AG09309 (cell line): ENCODE measurements around the gene NXN.

ENCODE experiments used
- DNase-seq: peaks from one replicate; pipeline ENCODE4 v3.0.0-alpha.2; 2010; ENCODE audit warnings: low read depth
- H3K4me3 ChIP-seq: 2 replicates; pipeline ENCODE4 v1.5.1; 2011; ENCODE audit warnings: mild to moderate bottlenecking, low read depth, low read length, moderate library complexity; ENCODE audit not compliant: control insufficient read depth
- TF ChIP-seq, protein P1 (sequence below): IDR thresholded peaks from 2 replicates; pipeline ENCODE4 v1.5.1; 2011; ENCODE audit warnings: mild to moderate bottlenecking, low read depth, low read length, inconsistent platforms; ENCODE audit not compliant: insufficient read depth, control insufficient read depth; ENCODE audit errors: missing control alignments

Gene NXN

DNA sequence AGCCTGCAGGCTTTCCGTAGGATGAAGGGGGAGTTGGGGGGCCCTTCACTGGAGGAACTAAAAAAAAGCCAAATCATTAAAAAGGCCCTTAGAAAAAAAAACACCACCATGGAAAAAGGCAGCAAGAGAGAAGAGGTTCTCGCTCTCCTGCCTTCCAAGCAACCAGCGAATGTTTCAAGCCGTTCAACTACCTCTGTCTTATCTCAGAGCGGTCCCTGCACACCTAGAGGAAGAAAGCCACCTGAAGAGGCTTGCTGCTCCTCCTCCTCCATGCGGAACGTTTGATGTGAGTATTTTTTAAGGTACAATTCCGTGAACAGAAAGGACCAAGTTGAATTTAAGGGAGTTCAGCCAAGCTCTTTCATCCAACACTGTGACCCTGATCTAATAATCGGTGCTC lies 9.2 kb downstream of the NXN start:
- DNase-seq: no peak
- TF ChIP-seq, protein P1, sequence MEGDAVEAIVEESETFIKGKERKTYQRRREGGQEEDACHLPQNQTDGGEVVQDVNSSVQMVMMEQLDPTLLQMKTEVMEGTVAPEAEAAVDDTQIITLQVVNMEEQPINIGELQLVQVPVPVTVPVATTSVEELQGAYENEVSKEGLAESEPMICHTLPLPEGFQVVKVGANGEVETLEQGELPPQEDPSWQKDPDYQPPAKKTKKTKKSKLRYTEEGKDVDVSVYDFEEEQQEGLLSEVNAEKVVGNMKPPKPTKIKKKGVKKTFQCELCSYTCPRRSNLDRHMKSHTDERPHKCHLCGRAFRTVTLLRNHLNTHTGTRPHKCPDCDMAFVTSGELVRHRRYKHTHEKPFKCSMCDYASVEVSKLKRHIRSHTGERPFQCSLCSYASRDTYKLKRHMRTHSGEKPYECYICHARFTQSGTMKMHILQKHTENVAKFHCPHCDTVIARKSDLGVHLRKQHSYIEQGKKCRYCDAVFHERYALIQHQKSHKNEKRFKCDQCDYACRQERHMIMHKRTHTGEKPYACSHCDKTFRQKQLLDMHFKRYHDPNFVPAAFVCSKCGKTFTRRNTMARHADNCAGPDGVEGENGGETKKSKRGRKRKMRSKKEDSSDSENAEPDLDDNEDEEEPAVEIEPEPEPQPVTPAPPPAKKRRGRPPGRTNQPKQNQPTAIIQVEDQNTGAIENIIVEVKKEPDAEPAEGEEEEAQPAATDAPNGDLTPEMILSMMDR: no peak
- H3K4me3 ChIP-seq: peak overlapping the region; percentile 27; the same call in 1 of the 2 replicates

- DNase-seq: no peak
- H3K4me3 ChIP-seq: peak overlapping the region; percentile 27
- TF ChIP-seq, protein P1: no peak
Observed at GRCh38 chr17:969811-970355, 9.7 kb downstream of the NXN start.

DNA sequence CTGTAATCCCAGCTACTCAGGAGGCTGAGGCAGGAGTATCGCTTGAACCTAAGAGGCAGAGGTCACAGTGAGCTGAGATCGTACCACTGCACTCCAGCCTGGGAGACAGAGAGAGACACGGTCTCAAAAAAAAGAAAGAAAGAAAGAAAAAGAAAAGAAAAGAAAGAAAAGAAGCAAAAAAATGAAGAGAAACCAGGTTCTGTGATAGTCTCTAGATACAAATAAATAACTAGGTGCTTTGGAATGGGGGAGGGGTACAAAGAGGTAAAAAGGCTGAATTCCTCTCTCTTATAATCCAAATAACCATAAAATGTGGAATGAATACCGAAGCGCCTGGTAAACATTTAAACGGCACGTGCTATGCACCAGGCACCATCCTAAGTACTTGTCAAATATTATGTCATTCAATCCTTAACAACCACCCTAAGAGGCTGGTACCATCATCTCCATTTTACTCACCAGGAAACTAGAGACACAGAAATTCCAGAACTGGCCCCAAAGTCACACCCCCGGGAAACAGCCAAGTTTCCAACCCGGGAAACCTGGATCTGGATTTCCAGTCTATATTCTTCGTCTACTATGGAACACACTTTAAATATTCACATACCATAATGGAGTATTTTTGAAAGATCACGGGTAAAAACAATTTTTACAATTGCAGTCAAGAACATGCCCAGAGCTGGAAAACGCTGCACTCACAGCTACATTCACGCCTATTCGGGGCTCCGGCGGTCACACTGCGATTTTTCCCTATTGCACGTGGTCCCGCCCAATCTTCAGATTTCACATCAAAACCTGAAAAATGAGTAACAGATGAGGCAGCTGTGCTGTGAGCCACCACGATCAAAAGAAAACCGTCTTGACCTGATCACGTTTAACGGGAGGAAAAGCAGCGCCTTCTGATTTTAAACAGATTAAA lies 10.5 kb downstream of the NXN start:
- no peak overlapping the region; the same call in none of the 2 replicates for H3K4me3 ChIP-seq
- no peak for DNase-seq
- TF ChIP-seq, protein P1: no peak

DNA sequence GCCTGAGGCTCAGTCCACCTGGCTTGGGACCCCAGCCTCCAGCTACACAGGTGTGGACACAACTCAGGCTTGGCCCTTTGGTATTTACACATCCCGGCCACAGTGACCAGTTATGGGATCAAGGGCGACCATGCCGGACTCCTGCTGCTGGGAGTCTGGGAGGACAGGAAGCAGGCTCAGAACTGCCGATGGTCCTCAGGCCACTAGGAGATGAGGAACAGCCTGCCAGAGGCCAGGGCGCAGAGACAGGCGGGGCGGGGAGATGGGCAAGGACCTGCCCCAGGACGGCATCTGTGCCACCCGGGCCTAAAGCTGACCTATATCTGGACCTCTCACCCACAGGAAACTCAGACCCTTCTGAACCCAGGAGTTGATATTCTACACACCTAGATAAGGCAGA lies 12.5 kb downstream of the NXN start:
- no peak for DNase-seq
- TF ChIP-seq, protein P1: no peak
- no peak overlapping the region for H3K4me3 ChIP-seq

- DNase-seq: no peak
- H3K4me3 ChIP-seq: no peak overlapping the region
- TF ChIP-seq, protein P1: no peak
Observed at GRCh38 chr17:965311-965989, 14.1 kb downstream of the NXN start.

- no peak for DNase-seq
- H3K4me3 ChIP-seq: no peak overlapping the region
Observed at GRCh38 chr17:964876-965275, 14.7 kb downstream of the NXN start.

More at GRCh38 chr17:964876-965275, 14.7 kb downstream of the NXN start:
- TF ChIP-seq, protein P1: no peak
